Activated CD8-positive, alpha-beta memory T cell treated with anti-CD3 and anti-CD28 coated beads, Interleukin-2, amount 50 U/mL, for 1 hour (primary cell): Measurements from ENCODE around the gene BAHD1.

Experiments used
- DNase-seq: peaks from one replicate; pipeline ENCODE4 v3.0.0-alpha.2; 2020; ENCODE audit errors: extremely low read depth

The BAHD1 gene

GRCh38 chr15:40467261-40467615 lies 26.5 kb downstream of the BAHD1 start:
- no peak for DNase-seq

DNA sequence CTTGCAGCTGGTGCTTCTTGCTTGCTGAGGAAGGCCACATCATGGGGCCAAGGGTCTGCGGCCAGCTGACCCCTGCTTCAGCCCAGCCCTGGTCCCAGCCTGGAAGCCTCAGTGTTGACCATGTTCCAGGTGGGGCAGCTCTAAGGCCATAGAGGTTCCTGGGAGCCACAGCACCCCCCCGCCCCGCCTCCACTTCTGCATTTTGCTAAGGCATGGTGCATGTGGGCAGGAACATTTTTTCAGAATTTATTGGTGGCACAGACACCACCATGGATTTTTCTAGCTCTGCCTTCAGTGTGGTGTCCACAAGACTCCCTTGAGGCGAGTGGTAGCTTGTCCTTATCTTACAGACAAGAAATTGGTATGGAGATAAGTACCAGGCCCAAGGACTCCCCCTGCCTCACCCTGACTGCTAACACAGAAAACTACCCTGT lies 28.2 kb downstream of the BAHD1 start:
- DNase-seq = no peak

GRCh38 chr15:40469776-40470390 lies 29.1 kb downstream of the BAHD1 start:
- no peak for DNase-seq

GRCh38 chr15:40470423-40471104 lies 29.8 kb downstream of the BAHD1 start, which contains the start of gene CHST14:
Gene CHST14, plus strand, starts transcription at chr15:40470984. Its CDS starts 230 bp downstream, at chr15:40471214.
- DNase-seq = no peak

DNA sequence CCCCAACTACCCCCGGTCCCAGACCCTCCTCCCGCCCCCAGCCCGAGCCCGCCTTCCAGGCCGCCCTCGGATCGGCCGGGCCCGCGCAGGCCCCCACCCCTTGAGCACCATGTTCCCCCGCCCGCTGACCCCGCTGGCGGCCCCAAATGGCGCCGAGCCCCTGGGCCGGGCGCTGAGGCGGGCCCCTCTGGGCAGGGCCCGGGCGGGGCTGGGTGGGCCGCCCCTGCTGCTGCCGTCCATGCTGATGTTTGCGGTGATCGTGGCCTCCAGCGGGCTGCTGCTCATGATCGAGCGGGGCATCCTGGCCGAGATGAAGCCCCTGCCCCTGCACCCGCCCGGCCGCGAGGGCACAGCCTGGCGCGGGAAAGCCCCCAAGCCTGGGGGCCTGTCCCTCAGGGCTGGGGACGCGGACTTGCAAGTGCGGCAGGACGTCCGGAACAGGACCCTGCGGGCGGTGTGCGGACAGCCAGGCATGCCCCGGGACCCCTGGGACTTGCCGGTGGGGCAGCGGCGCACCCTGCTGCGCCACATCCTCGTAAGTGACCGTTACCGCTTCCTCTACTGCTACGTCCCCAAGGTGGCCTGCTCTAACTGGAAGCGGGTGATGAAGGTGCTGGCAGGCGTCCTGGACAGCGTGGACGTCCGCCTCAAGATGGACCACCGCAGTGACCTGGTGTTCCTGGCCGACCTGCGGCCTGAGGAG lies 30.5 kb downstream of the BAHD1 start:
- DNase-seq = no peak

- no peak for DNase-seq
These were observed 31.0 kb downstream of the BAHD1 start for GRCh38 chr15:40471808-40472150.

DNA sequence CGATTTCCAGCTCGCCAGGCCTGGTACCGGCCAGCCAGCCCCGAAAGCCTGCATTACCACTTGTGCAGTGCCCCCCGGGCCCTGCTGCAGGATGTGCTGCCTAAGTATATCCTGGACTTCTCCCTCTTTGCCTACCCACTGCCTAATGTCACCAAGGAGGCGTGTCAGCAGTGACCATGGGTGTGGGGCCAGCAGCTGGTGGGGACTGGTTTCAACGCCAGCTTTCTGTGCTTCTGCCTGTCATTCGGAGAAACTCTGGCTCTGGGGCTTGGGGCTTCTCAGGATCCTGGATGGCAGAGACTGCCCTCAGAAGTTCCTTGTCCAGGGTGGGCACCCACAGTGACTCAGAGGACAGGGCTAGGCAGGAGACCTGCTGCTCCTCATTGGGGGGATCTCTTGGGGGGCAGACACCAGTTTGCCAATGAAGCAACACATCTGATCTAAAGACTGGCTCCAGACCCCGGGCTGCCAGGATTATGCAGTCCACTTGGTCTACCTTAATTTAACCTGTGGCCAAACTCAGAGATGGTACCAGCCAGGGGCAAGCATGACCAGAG lies 31.5 kb downstream of the BAHD1 start:
- no peak for DNase-seq

DNA sequence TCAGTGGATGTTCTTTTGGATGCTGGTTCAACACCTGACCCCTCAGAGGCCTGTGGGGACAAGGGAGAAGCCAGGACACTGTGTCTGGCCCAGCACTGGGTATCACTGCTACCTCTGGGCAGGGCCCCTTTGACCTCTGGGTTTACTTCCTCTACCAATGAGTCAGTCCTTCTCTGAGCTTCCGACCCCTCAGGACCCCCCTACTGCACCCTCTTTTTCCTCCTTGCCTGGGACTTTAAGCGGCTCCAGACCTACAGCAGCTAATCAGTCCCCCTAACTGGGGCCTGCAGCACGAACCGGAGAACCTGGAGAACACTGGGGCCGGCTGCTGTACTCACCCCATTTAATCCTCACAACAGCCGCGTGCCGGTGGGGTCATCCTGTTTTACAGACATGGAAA lies 33.8 kb downstream of the BAHD1 start:
- DNase-seq = no peak

DNA sequence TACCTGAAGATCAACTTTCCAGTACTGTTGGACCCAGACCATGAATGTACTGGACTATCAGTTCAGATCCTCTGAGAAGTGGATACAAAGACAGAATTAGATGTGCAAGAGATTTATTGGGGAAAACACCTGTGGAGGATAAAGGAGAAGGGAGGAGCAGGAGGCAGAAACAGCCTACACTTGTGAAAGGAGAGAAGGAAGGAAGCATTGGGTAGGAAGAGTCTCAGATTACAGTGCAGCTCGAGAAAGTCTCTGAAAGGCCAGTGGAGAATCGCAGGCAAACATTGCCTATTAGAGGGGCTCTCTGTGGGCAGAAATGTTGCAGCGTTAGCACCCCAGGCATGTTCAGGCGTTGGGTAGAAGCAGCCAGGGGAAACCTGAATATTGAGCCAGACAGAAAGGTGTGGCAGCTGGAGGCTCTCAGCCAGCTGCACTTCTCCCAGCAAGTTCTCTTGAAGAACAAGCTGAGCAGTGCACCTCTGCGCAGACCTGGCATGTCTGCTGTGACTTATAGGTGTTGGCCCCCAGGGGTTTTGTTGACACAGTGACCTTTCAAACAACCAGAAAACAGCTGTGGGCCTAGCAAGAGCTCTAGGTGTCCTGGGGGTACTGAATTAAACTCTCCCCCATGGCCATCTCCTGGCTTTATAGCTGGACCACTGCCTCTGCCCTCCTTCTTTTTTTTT lies 37.0 kb downstream of the BAHD1 start:
- DNase-seq = no peak

- no peak for DNase-seq
These were observed 38.3 kb downstream of the BAHD1 start for GRCh38 chr15:40479024-40479423.

DNA sequence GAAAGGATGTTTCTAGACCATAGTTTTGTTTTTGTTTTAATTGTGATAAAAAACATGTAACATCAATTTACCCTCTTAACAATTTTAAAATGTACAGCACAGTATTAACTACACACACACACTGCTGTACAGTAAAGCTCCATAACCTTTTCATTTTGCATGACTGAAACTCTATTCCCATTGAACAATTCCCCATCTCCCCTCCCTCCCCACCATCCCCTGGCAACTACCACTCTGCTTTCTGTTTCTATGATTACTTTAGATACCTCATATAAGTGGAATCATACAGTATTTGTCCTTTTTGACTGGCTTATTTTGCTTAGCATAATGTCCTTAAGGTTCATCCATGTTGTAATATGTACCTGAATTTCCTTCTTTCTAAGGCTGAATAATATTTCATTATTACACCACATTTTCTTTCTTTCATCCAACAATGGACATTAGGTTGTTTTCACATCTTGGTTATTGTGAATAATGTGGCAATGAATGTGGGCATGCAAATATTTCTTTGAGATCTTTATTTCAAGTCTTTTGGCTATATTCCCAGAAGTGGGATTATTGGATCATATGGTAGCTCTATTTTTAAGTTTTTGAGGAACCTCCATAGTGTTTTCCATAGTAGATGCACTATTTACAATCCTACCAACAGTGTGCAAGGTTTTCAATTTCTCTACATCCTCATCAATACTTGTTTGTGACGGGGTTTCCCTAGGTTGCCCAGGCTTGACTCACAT lies 40.8 kb downstream of the BAHD1 start:
- DNase-seq = no peak

DNA sequence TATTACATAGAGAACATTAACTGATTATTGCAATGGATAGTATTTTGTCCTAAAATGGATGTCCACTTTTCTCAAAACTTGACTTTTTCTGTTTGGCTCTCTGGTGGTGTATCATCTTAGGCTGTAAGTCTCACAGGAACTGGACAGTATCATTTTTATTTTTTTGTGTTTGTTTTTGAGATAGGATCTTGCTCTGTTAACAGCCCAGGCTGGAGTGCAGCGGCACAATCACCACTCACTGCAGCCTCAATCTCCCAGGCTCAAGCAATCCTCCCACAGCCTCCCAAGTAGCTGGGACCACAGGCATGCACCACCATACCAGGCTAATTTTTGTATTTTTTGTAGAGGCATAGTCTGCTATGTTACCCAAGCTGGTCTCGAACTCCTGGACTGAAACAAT lies 43.2 kb downstream of the BAHD1 start:
- DNase-seq = no peak

DNA sequence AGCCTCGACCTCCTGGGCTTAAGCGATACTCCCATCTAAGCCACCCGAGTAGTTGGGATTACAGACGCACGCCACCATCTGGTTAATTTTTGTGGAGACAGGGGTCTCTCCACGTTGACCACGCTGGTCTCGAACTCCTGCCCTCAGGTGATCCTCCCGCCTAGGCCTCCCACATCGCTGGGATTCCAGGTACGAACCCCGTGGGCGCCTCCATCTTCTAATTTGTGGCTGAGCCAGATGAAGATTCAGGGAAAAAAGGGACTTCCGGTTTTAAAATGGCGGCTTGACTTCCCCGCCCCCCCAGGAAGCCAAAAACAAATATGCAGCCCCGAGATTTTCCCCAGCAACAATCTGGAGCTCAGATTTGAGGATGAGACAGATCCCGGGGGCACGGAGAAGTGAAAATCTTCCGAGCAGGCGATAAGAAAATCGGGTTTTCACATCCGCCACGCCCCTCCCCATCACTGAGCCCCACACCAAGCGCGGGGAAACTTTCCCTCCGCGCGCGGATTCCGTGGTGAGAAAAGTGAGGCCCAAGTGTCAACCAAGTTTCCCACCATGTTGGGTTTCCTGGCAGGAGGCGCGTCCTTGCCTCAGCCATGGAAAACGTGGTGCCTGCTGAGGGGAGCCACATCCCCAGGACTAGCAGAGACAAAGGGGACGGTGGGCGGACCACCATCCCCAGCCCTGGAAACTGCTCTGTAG lies 45.5 kb downstream of the BAHD1 start:
- no peak for DNase-seq

DNA sequence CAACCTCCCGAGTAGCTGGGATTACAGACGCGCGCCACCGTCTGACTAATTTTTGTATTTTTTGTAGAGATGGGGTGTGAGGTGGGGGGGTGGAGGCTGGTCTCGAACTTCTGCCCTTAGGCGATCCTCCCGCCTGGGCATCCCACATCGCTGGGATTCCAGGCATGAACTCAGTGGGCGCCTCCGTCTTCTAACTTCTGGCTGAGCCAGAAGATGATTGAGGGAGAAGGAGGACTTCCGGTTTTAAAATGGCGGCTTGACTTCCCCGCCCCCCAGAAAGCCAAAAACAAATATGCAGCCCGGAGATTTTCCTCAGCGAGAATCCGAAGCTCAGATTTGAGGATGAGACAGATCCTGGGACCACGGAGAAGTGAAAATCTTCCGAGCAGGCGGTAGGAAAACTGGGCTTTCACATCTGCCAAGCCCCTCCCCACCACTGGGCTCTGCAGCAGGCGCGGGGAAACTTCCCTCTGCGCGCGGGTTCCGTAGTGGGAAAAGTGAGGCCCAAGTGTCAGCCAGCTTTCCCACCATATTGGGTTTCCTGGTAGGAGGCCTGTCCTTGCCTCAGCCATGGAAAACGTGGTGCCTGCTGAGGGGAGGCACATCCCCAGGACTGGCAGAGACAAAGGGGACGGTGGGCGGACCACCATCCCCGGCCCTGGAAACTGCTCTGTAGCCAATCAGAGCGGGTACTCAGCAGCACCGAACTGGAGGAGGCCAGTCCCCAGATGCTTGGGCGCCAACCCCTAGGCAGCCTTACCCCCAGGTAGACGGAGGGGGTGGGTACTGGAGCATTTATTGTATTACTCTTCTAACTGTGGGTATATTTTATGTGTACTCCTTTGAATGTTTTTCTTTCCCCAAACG lies 47.3 kb downstream of the BAHD1 start:
- DNase-seq = no peak

DNA sequence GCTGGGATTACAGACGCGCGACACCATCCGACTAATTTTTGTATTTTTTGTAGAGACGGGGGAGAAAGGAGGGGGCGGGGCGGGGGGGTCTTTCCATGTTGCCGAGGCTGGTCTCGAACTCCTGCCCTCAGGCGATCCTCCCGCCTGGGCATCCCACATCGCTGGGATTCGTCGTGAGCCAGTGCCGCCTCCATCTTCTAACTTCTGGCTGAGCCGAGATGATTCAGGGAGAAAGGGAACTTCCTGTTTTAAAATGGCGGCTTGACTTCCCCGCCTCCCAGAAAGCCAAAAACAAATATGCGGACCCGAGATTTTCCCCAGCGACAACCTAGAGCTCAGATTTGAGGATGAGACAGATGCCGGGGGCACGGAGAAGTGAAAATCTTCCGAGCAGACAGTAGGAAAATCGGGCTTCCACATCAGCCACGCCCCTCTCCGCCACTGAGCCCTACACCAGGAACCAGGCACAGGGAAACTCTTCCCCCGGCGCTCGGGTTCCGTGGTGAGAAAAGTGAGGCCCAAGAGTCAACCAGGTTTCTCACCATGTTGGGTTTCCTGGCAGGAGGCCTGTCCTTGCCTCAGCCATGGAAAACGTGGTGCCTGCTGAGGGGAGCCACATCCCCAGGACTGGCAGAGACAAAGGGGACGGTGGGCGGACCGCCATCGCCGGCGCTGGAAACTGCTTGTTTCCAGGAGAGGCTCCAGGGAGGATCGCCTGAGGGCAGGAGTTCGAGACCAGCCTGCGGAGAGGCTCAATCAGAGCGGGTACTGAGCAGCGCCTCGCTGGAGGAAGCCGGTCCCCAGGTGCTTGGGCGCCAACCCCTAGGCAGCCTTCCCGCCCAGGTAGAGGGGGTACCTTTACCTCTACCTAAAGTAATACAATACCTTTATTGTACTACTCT lies 48.8 kb downstream of the BAHD1 start:
- DNase-seq = no peak

DNA sequence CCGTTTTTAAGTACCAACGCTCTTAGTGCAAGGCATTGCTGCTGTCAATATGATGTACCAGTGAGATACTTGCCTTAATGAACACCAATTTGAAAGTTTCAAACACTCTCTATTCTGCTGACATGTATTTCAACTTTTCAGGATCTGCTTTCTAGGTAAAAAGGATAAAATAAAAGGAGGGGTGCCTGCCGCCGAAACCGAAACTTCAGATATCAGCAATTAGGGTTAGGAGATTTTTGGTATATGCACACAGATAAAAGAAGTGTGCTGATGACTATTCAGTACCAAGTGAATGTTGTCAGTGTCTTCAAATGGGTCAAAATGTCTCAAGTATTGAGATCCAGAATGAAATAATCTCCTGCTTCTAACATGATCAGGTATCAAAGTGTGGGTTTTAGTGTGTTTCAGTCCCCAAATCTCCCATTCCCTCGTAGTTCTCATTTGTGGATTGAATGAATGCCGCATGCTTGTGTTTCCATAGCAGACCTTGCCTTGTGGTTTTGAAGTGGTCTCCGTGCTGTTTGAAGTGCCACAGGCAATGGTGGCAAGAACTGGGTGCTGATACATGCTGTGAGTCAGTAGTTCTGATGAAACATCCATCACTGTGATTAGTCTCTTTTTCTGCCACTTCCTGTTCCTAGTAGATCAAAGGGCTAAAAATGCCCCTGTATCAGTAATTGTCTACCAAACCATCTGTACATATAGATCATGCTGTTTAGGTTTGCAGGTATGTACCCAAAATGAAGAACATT lies 52.5 kb downstream of the BAHD1 start:
- no peak for DNase-seq

DNA sequence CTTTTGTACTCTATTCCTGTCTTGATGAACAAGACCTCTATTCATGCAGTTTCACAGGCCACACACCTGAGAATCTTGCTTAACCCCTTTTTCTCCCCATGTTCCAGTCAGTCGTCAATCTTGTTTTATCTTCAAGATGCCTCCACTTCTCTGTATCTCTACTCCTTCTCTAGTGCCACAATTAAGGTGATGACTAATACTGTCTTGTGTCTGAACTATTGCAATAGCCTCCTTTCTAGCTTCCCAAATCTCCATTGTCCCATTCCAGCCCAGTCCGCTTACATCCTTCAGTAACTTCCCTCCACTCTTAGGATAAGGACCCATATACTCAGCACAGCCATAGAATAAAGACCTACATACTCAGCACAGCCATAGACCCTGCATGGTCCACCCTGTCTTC lies 54.8 kb downstream of the BAHD1 start:
- DNase-seq = no peak

DNA sequence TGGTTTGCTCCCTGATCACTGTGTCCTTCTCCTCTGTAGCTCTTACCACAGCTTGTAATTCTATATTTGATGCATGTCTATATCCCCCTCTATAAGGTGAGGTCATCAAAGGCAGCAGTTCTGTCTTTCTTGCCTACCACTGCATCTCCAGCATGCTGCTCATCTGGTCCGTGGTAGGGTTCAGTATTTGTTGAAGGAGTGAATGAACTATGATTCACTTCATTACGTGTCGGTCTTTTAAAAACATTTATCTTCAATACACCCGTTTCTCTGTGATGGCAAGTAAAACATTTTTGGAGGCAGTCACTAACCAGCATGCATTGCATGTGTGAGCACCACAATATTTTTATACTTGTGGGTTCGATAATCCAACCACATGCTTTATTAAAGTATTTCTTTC lies 57.7 kb downstream of the BAHD1 start:
- no peak for DNase-seq
